H9 (cell line): Measurements from ENCODE around the gene GRIK4. TPM values are rescaled to one million over a fixed set of nuclear protein-coding genes. Genes with fewer than 3 reads are reported as not detected.

Source experiments
- DNase-seq: peaks from one replicate; pipeline ENCODE4 v3.0.0-alpha.2; 2017
- H2AFZ ChIP-seq: one replicate; pipeline ENCODE4 v1.6.1; 2013; ENCODE audit warnings: mild to moderate bottlenecking, low read length, control low read depth, moderate library complexity
- H2AK5ac ChIP-seq: 2 replicates; pipeline ENCODE4 v1.6.1; 2013; ENCODE audit warnings: low read length, control low read depth, mixed read lengths; ENCODE audit not compliant: insufficient read length
- H2BK120ac ChIP-seq: one replicate; pipeline ENCODE4 v1.6.1; 2013; ENCODE audit warnings: low read depth, mild to moderate bottlenecking, low read length, control low read depth, inconsistent platforms; ENCODE audit not compliant: poor library complexity, severe bottlenecking
- H2BK12ac ChIP-seq: 2 replicates; pipeline ENCODE4 v1.6.1; 2013; ENCODE audit warnings: low read length, control low read depth, mixed read lengths, low read depth; ENCODE audit not compliant: insufficient read length
- H2BK15ac ChIP-seq: 2 replicates; pipeline ENCODE4 v1.6.1; 2013; ENCODE audit warnings: low read depth, low read length, control low read depth
- H2BK20ac ChIP-seq: one replicate; pipeline ENCODE4 v1.6.1; 2013; ENCODE audit warnings: low read depth, mild to moderate bottlenecking, low read length, control low read depth, inconsistent platforms; ENCODE audit not compliant: poor library complexity, severe bottlenecking
- H2BK5ac ChIP-seq: 2 replicates; pipeline ENCODE4 v1.6.1; 2013; ENCODE audit warnings: low read length, control low read depth, mixed read lengths; ENCODE audit not compliant: insufficient read length
- H3K14ac ChIP-seq: 2 replicates; pipeline ENCODE4 v1.6.1; 2013; ENCODE audit warnings: low read length, control low read depth; ENCODE audit not compliant: insufficient read depth
- H3K18ac ChIP-seq: 2 replicates; pipeline ENCODE4 v1.6.1; 2013; ENCODE audit warnings: low read depth, mild to moderate bottlenecking, mixed read lengths, low read length, control low read depth; ENCODE audit not compliant: insufficient read length
- H3K23ac ChIP-seq: 2 replicates; pipeline ENCODE4 v1.6.1; 2013; ENCODE audit warnings: low read length, control low read depth, mixed read lengths, low read depth; ENCODE audit not compliant: insufficient read length
- H3K23me2 ChIP-seq: 2 replicates; pipeline ENCODE4 v1.6.1; 2013; ENCODE audit warnings: low read depth, mild to moderate bottlenecking, mixed read lengths, low read length, control low read depth; ENCODE audit not compliant: insufficient read length, poor library complexity, severe bottlenecking
- H3K27ac ChIP-seq: 2 replicates; pipeline ENCODE4 v1.5.1; 2013; ENCODE audit warnings: low read length, control low read depth, mixed read lengths, low read depth; ENCODE audit not compliant: insufficient read length
- H3K27me3 ChIP-seq: 2 replicates; pipeline ENCODE4 v1.6.1; 2013; ENCODE audit warnings: low read length, control low read depth, inconsistent platforms; ENCODE audit not compliant: insufficient read depth
- H3K4ac ChIP-seq: 2 replicates; pipeline ENCODE4 v1.6.1; 2013; ENCODE audit warnings: low read depth, mild to moderate bottlenecking, control low read depth, inconsistent platforms, low read length, moderate library complexity
- H3K4me1 ChIP-seq: 2 replicates; pipeline ENCODE4 v1.6.1; 2013; ENCODE audit warnings: low read length, control low read depth, inconsistent platforms; ENCODE audit not compliant: insufficient read depth
- H3K4me2 ChIP-seq: 2 replicates; pipeline ENCODE4 v1.6.1; 2013; ENCODE audit warnings: low read length, control low read depth, mixed read lengths; ENCODE audit not compliant: insufficient read length, insufficient read depth
- H3K56ac ChIP-seq: 2 replicates; pipeline ENCODE4 v1.6.1; 2013; ENCODE audit warnings: low read depth, mild to moderate bottlenecking, mixed read lengths, low read length, control low read depth; ENCODE audit not compliant: insufficient read length
- H3K79me1 ChIP-seq: 2 replicates; pipeline ENCODE4 v1.6.1; 2013; ENCODE audit warnings: low read depth, mild to moderate bottlenecking, moderate library complexity, low read length, control low read depth, inconsistent platforms; ENCODE audit not compliant: insufficient read depth, poor library complexity, severe bottlenecking
- H3K79me2 ChIP-seq: 2 replicates; pipeline ENCODE4 v1.6.1; 2013; ENCODE audit warnings: low read length, control low read depth, inconsistent platforms; ENCODE audit not compliant: insufficient read depth
- H3K9ac ChIP-seq: 2 replicates; pipeline ENCODE4 v1.6.1; 2013; ENCODE audit warnings: low read length, control low read depth, mixed read lengths; ENCODE audit not compliant: insufficient read length; ENCODE audit errors: extremely low read depth
- H3K9me3 ChIP-seq: one replicate; pipeline ENCODE4 v1.6.1; 2013; ENCODE audit warnings: low read depth, low read length, inconsistent platforms; ENCODE audit not compliant: control insufficient read depth
- H3T11ph ChIP-seq: one replicate; pipeline ENCODE4 v1.6.1; 2013; ENCODE audit warnings: mild to moderate bottlenecking, low read length, control low read depth, inconsistent platforms
- H4K20me1 ChIP-seq: one replicate; pipeline ENCODE4 v1.6.1; 2013; ENCODE audit not compliant: control insufficient read depth, insufficient read length, insufficient read depth
- H4K5ac ChIP-seq: 2 replicates; pipeline ENCODE4 v1.6.1; 2013; ENCODE audit warnings: low read depth, mild to moderate bottlenecking, mixed read lengths, low read length, control low read depth; ENCODE audit not compliant: insufficient read length
- H4K8ac ChIP-seq: replicated peaks from 2 replicates; pipeline ENCODE4 v1.6.1; 2013; ENCODE audit warnings: low read length, control low read depth, mixed read lengths, low read depth; ENCODE audit not compliant: insufficient read length
- H4K91ac ChIP-seq: 2 replicates; pipeline ENCODE4 v1.6.1; 2013; ENCODE audit warnings: low read depth, mild to moderate bottlenecking, moderate library complexity, mixed read lengths, low read length, control low read depth; ENCODE audit not compliant: insufficient read length
- H3K27ac Mint-ChIP-seq, 3 experiments: 2 replicates in 2 of 3; 3 replicates in 1 of 3; pipeline ENCODE4 v1.8.0; 2020 to 2021; ENCODE audit warnings: mixed read lengths in 3 of 3, mild to moderate bottlenecking in 1 of 3, moderate library complexity in 1 of 3
- H3K27me3 Mint-ChIP-seq: 2 replicates; pipeline ENCODE4 v1.8.0; 2021; ENCODE audit warnings: low read depth, mild to moderate bottlenecking, moderate library complexity, mixed read lengths
- H3K36me3 Mint-ChIP-seq, 3 experiments: 2 replicates in 2 of 3; 3 replicates in 1 of 3; pipeline ENCODE4 v1.8.0; 2020 to 2021; ENCODE audit warnings: low read depth in 3 of 3, mixed read lengths in 3 of 3; ENCODE audit not compliant: insufficient read depth in 1 of 3
- H3K4me1 Mint-ChIP-seq, 2 experiments: 2 replicates each; pipeline ENCODE4 v1.8.0; 2020; ENCODE audit warnings: mixed read lengths in 2 of 2
- H3K4me3 Mint-ChIP-seq, 2 experiments: 2 replicates in 1 of 2; 3 replicates in 1 of 2; pipeline ENCODE4 v1.8.0; 2020 to 2021; ENCODE audit warnings: mild to moderate bottlenecking in 2 of 2, mixed read lengths in 2 of 2, moderate library complexity in 1 of 2
- H3K9me3 Mint-ChIP-seq, 2 experiments: 2 replicates in 1 of 2; 3 replicates in 1 of 2; pipeline ENCODE4 v1.8.0; 2020; ENCODE audit warnings: mild to moderate bottlenecking in 2 of 2, mixed read lengths in 2 of 2, moderate library complexity in 1 of 2
- CTCF ChIP-seq: fragments of 200-600 bp; sonication (generic); conservative IDR thresholded peaks from 3 replicates; pipeline ENCODE4 v1.8.0; 2021; ENCODE audit warnings: antibody characterized with exemption, mild to moderate bottlenecking
- WGBS: extraction: QIAGEN DNeasy Blood & Tissue Kit; methylation state at CpG from one replicate; pipeline ENCODE4 v1.1.7; 2013; ENCODE audit warnings: missing lambda C conversion rate, low lambda C conversion rate, mixed read lengths; ENCODE audit not compliant: insufficient read length; ENCODE audit errors: extremely low coverage; 5-methylcytosine and 5-hydroxymethylcytosine counted together
- total RNA-seq: library from RNA; stranded (reverse); gene quantifications from 2 replicates; pipeline ENCODE4 v1.2.1, GENCODE V29; 2021

GRIK4 gene
- total RNA-seq, 1 experiment from 2014 or later = 2.3 TPM

- Histone ChIP-seq H3K9me3 (no peaks in the 10 kb centered on the region), H3K79me1 (no peaks in the 10 kb centered on the region), H2BK5ac (no peak overlapping the region), H4K91ac (no peak overlapping the region), H3T11ph (no peak overlapping the region), H3K23ac (no peak overlapping the region), H2BK20ac (no peak overlapping the region), H3K27ac (no peak overlapping the region), H2AK5ac (no peak overlapping the region), H2AFZ (no peak overlapping the region), H3K14ac (0 out of 2 replicates have a peak overlapping the region, but pooled peaks have one; percentile 6), H2BK15ac (no peak overlapping the region), H3K4ac (no peak overlapping the region), H3K79me2 (no peaks in the 10 kb centered on the region), H3K4me1 (0 out of 2 replicates have a peak, but pooled peaks cover 3% of the 10 kb centered on the region), H3K18ac (no peak overlapping the region), H4K8ac (no peak overlapping the region), H3K27me3 (no peaks in the 10 kb centered on the region), H4K5ac (no peak overlapping the region), H2BK120ac (no peak overlapping the region), H3K9ac (no peak overlapping the region), H4K20me1 (no peaks in the 10 kb centered on the region), H3K23me2 (peaks cover 3% of the 10 kb centered on the region), H3K56ac (no peak overlapping the region), H3K4me2 (no peak overlapping the region), H2BK12ac (no peak overlapping the region)
- no peak for DNase-seq
- peaks cover under 1 to 4% of the 10 kb centered on the region in 2 experiments; a peak in 4 of 5 replicates for H3K9me3 Mint-ChIP-seq
- H3K4me1 Mint-ChIP-seq = peaks cover 8 to 15% of the 10 kb centered on the region in 2 experiments
- peaks cover 17% of the 10 kb centered on the region for H3K27me3 Mint-ChIP-seq
- no peak overlapping the region for H3K27ac Mint-ChIP-seq
- WGBS = no CpG with 5 or more reads among the region's 7 CpGs
- no peak overlapping the region for H3K4me3 Mint-ChIP-seq
- peaks cover 0 to 2% (median 0%) of the 10 kb centered on the region in 3 experiments; a peak in 2 of 7 replicates for H3K36me3 Mint-ChIP-seq
- no peak for TF ChIP-seq CTCF
Measured at GRCh38 chr11:120577624-120578363, 66.2 kb downstream of the GRIK4 start.
